Caco-2 (cell line): ENCODE data around the gene P3H4. TPM values are rescaled to one million over a fixed set of nuclear protein-coding genes. Genes with fewer than 3 reads are reported as not detected.
A peak's percentile ranks its signal among the peaks of the same experiment; 100 is the strongest.
"Not testable (repeated sequence)": the region's sequence is repeated elsewhere in the genome, so short reads cannot be mapped to it uniquely, and the experiment has no call there.

Experiments used
- BruUV-seq: library from RNA; stranded (reverse); fragments of 400-500 nt; replicated peaks from 2 replicates; lab custom pipeline; 2021; lab: Mats Ljungman, UMichigan
- CTCF ChIA-PET: fragments of 300-600 bp; sonication (Branson Sonifier 250); formaldehyde crosslinking; loops from one replicate; lab custom pipeline; 2022; ENCODE audit warnings: antibody characterized with exemption; lab: Charles Lee
- POLR2A ChIA-PET: fragments of 300-600 bp; sonication (Branson Sonifier 250); formaldehyde crosslinking; loops from one replicate; lab custom pipeline; 2022; ENCODE audit warnings: antibody characterized with exemption; lab: Charles Lee
- DNase-seq, 2 experiments: peaks; one replicate each; pipeline versions ENCODE4 v3.0.0 to v3.0.0-alpha.2; 2020 to 2022
- H3K27me3 ChIP-seq: replicated peaks from 2 replicates; pipeline ENCODE4 v1.6.0; 2011; ENCODE audit warnings: low read length; ENCODE audit not compliant: control insufficient read depth, insufficient read depth
- H3K36me3 ChIP-seq: 2 replicates; pipeline ENCODE4 v1.5.1; 2011; ENCODE audit warnings: low read length; ENCODE audit not compliant: control insufficient read depth, insufficient read depth
- H3K4me1 ChIP-seq: fragments of 250-450 bp; sonication (Bioruptor Pico); 2 replicates; pipeline ENCODE4 v1.5.1; 2020; ENCODE audit warnings: mild to moderate bottlenecking
- H3K4me3 ChIP-seq: 2 replicates; pipeline ENCODE4 v1.5.1; 2011; ENCODE audit warnings: low read depth, mild to moderate bottlenecking, control low read depth, low read length
- H3K9me3 ChIP-seq: fragments of 250-450 bp; sonication (Bioruptor Pico); 2 replicates; pipeline ENCODE4 v1.5.1; 2020; ENCODE audit warnings: mild to moderate bottlenecking, moderate library complexity
- H3K27ac Mint-ChIP-seq: one replicate; pipeline ENCODE4 v1.8.0; 2022; ENCODE audit warnings: mixed read lengths; ENCODE audit not compliant: unreplicated experiment
- H3K27me3 Mint-ChIP-seq: one replicate; pipeline ENCODE4 v1.8.0; 2022; ENCODE audit warnings: mixed read lengths; ENCODE audit not compliant: insufficient read depth, unreplicated experiment
- H3K36me3 Mint-ChIP-seq: one replicate; pipeline ENCODE4 v1.8.0; 2022; ENCODE audit warnings: mild to moderate bottlenecking, mixed read lengths; ENCODE audit not compliant: insufficient read depth, unreplicated experiment
- H3K4me1 Mint-ChIP-seq: one replicate; pipeline ENCODE4 v1.8.0; 2022; ENCODE audit warnings: low read depth, mixed read lengths; ENCODE audit not compliant: unreplicated experiment
- H3K4me3 Mint-ChIP-seq: one replicate; pipeline ENCODE4 v1.8.0; 2022; ENCODE audit warnings: mild to moderate bottlenecking, moderate library complexity, mixed read lengths; ENCODE audit not compliant: unreplicated experiment
- H3K9me3 Mint-ChIP-seq: one replicate; pipeline ENCODE4 v1.8.0; 2022; ENCODE audit warnings: mixed read lengths; ENCODE audit not compliant: unreplicated experiment
- intact Hi-C: fragments of 100-400 bp; cut with micrococcal nuclease; formaldehyde crosslinking; loops from one replicate; pipeline ENCODE4 v1.10.0; 2022; ENCODE audit not compliant: unreplicated experiment
- total RNA-seq: library from RNA; stranded (reverse); gene quantifications from 2 replicates; pipeline ENCODE4 v1.2.3, GENCODE V29; 2022
- TF ChIP-seq, protein P1 (sequence below), 2 experiments: fragments of 200-600 bp in 1 of 2; IDR thresholded peaks; 1 replicate in 1 of 2; 2 replicates in 1 of 2; pipeline versions ENCODE4 v1.5.1 to v1.8.0; 2011 to 2022; ENCODE audit warnings: antibody characterized with exemption in 1 of 2, control low read depth in 1 of 2, inconsistent platforms in 1 of 2, low read depth in 1 of 2, low read length in 1 of 2, mild to moderate bottlenecking in 1 of 2, moderate library complexity in 1 of 2; ENCODE audit not compliant: insufficient read depth in 1 of 2, severe bottlenecking in 1 of 2, unreplicated experiment in 1 of 2

The P3H4 gene
- total RNA-seq, 1 experiment from 2014 or later = 39.2 TPM

DNA sequence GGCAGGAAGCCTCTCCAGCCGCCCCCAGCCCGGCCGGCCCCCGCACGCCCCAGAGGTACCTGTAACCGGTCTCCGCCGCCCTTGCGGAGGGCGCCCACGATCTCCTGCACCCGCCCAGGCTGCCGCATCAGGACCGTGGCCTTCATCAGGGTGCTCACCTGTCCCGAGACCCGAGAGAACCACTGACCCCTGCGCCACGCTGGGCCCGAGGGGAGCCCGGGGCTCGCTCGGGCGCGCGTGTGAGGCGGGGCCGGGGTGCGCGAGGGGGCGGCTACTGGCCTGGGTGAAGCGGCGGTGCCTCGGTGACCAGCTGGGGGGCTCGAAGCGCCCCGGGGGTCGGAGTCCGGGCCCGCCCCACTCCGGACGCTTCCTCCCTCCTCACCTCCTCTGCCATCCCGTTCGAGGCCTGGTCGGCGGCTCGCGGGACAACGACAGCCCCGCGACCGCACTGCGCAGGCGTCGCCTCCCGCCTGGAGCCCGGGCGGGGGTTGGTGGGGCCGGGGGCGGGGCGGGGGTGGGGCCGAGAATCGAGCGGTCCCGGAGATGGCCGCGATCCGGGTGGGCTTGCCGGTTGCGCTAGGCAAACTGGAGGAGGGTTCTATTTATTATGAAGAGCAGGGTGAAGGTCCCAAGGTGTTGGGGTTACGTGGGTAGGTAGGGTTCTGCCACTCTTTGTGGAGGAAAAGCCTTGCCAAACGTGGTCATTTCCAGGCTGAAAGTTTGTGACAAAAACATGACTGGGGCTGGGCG, 24.2 kb upstream of the P3H4 start, which contains the start of gene NT5C3B:
Gene NT5C3B, minus strand, starts transcription at position 433 of the 750 bp plus-strand sequence. Its CDS starts 39 bp downstream, at position 394.
- no peaks in the 10 kb centered on the region for H3K9me3 Mint-ChIP-seq
- DNase-seq = peak; percentile 71 to 80
- Histone ChIP-seq H3K27me3 (no peaks in the 10 kb centered on the region), H3K4me3 (peak within 1 kb of the TSS; percentile 74), H3K36me3 (peaks cover 2% of the 10 kb centered on the region), H3K4me1 (0 out of 2 replicates have a peak, but pooled peaks cover 3% of the 10 kb centered on the region), H3K9me3 (no peaks in the 10 kb centered on the region)
- intact Hi-C loops = no loop called here
- peaks cover 8% of the 10 kb centered on the region for H3K4me1 Mint-ChIP-seq
- H3K27ac Mint-ChIP-seq = peak within 1 kb of the TSS; percentile 39
- CTCF ChIA-PET = interaction anchor here (0.5 to 0.7 kb wide), 2 partner anchors 141 to 151 kb away, joined by 3 to 4 read pairs; no protein-coding TSS in a partner anchor
- BruUV-seq = no TSS peak
- peak within 1 kb of the TSS; percentile 78 for H3K4me3 Mint-ChIP-seq
- H3K36me3 Mint-ChIP-seq = peaks cover 20% of the 10 kb centered on the region
- no peaks in the 10 kb centered on the region for H3K27me3 Mint-ChIP-seq
- TF ChIP-seq, protein P1, sequence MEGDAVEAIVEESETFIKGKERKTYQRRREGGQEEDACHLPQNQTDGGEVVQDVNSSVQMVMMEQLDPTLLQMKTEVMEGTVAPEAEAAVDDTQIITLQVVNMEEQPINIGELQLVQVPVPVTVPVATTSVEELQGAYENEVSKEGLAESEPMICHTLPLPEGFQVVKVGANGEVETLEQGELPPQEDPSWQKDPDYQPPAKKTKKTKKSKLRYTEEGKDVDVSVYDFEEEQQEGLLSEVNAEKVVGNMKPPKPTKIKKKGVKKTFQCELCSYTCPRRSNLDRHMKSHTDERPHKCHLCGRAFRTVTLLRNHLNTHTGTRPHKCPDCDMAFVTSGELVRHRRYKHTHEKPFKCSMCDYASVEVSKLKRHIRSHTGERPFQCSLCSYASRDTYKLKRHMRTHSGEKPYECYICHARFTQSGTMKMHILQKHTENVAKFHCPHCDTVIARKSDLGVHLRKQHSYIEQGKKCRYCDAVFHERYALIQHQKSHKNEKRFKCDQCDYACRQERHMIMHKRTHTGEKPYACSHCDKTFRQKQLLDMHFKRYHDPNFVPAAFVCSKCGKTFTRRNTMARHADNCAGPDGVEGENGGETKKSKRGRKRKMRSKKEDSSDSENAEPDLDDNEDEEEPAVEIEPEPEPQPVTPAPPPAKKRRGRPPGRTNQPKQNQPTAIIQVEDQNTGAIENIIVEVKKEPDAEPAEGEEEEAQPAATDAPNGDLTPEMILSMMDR (IDR thresholded peaks at IDR 0.05; ENCODE audit: insufficient read depth in 1 of 2, low read depth in 1 of 2, low read length in 1 of 2, severe bottlenecking in 1 of 2, unreplicated experiment in 1 of 2) = no peak
- POLR2A ChIA-PET = interaction anchor here (0.7 kb wide), 1 partner anchor 148 kb away, joined by 3 read pairs; no protein-coding TSS in a partner anchor

- Mint-ChIP-seq H3K27me3 (no peaks in the 10 kb centered on the region), H3K27ac (peak overlapping the region; percentile 39), H3K4me3 (peak overlapping the region; percentile 78), H3K4me1 (peaks cover 8% of the 10 kb centered on the region), H3K36me3 (peaks cover 26% of the 10 kb centered on the region), H3K9me3 (no peaks in the 10 kb centered on the region)
- TF ChIP-seq, protein P1 (IDR thresholded peaks at IDR 0.05; ENCODE audit: insufficient read depth in 1 of 2, low read depth in 1 of 2, low read length in 1 of 2, severe bottlenecking in 1 of 2, unreplicated experiment in 1 of 2) = no peak
- BruUV-seq = no TSS peak
- DNase-seq = no peak
- Histone ChIP-seq H3K9me3 (no peaks in the 10 kb centered on the region), H3K36me3 (peaks cover 2% of the 10 kb centered on the region), H3K4me1 (0 out of 2 replicates have a peak, but pooled peaks cover 3% of the 10 kb centered on the region), H3K4me3 (peak overlapping the region; percentile 74), H3K27me3 (no peaks in the 10 kb centered on the region)
- intact Hi-C loops = no loop called here
- CTCF ChIA-PET = interaction anchor here (0.7 to 1.1 kb wide), 2 partner anchors 24 to 150 kb away, joined by 3 read pairs; partner anchors contain the start of gene P3H4
- POLR2A ChIA-PET = no interaction called here
These were observed 23.6 kb upstream of the P3H4 start for GRCh38 chr17:41835214-41835799.

- BruUV-seq, H3K4me1 Mint-ChIP-seq, H3K27me3 ChIP-seq, CTCF ChIA-PET, H3K27ac Mint-ChIP-seq, H3K4me3 Mint-ChIP-seq, H3K36me3 ChIP-seq, intact Hi-C loops, POLR2A ChIA-PET, H3K9me3 ChIP-seq, H3K4me1 ChIP-seq, DNase-seq, H3K27me3 Mint-ChIP-seq, H3K9me3 Mint-ChIP-seq, H3K4me3 ChIP-seq: not testable (repeated sequence)
- peaks cover 68% of the 10 kb centered on the region for H3K36me3 Mint-ChIP-seq
These were observed 18.2 kb upstream of the P3H4 start for GRCh38 chr17:41829961-41830360.
